HCEC 1CT (cell line): ENCODE results near the gene OBSCN.

Experiments used
- DNase-seq: peaks from one replicate; pipeline ENCODE4 v3.0.0-alpha.2; 2017

The OBSCN gene

DNA sequence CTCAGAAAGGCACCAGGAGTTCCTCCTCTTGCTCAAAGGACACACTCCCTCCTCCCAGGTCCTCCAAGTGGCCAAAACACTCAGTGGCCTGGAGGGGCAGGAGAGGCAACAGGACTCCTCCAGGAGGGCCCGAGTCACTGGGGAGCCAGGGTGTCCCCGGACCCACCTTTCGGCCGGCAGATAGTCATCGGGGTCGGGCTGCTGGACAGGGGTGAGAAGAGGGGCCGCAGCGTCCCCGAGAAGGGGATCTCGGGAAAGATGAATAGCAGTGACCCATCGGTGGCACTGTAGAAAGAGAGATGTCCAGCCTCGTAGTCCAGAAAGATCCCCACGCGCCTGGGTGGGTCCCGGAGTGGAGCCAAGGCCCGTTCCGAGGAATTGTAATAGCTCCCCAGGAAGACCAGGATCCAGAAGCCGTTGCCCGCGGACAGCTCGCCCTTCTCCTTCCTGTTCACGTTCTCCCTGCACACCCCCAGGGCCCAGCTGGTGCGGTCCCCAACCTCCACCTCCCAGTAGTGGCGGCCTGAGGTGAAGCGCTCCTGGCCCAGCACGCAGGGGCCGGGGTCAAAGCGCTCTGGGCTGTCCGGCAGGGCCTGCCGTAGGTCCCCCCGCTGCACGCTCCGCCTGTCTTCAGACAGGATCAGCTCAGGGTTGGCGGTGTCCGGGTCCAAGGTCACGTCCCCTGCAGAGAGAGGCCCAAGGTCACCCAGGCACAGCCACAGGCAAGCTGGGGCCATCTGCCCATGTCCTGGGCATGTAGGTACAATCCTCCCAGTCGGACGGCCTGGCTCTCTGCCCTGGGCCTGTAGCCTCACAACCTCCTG is 186.9 kb downstream of the OBSCN start:
- DNase-seq = no peak

DNA sequence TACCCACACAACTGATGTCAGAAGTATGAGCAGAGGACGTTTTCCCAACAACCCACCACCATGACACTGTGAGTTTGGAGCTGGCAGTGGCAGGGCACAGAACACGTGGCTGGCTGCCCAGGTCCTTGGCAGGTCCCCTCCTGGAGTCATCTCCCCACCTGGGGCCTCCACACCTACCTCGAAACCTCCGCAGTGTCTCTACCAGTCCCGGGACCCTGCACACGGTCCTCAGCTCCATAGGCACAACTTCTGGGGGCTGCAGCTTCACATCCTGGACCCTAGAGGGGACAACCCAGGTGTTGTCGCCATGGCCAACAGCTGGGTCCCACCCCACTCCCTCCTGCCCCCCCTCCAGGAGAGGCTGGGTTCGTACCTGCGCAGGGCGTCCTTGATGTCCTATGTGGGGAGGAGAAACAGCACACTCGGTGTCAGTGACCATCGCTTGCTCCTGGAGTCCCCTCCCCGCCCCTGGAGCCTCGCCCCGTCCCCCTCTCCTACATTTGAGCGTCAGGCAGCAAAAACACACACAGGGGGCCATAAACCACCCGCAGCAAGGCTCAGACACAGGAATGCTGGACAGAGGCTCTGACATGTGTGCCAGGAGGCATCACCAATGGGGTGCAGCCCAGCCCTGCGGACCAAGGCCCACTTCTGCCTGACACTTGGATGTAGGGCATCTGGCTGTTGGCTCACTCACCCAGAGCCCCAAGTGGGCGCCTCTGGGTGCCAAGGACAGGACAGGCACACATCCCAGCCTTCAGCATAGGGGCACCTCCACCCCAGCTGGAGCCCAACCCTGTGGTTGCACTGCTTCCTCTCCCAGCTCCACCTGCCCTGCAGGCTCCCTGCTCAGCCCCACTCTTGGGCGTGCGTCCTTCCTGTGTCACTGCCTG is 189.2 kb downstream of the OBSCN start:
- no peak for DNase-seq

GRCh38 chr1:228397966-228398365 is 190.1 kb downstream of the OBSCN start:
- no peak for DNase-seq

DNA sequence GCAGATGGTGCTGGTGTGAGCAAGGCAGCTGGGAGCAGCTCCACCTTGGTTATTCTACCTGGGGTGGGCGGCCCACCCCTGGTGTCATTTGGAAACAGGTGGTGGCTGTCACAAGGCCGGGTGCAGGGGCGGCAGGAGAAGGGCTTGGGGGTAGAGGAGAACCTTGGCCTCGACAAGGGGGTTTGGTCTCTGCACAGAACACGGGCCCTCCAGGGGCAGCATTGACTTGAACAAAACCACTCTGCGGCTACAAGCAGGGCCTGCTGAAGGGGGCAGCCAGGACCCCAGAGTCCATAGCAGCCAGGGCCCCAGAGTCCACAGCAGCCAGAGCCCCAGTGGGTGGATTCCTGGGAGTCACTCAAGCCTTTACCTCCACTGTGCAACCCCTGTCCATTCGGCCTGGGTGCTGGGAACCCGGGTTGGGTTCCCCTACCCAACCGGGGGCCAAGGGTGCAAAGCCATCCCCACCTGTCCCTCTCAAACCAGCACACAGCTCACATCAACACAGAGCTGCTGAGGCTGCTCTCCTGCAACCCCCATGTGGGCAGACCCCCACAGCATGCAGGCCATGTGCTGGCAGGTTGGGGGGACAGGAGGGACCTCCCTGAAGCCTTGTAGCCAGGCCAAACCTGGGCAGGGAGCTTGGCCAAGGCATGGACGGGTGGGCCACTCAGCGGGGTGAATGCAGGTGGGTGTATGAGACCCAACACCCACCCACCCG is 191.1 kb downstream of the OBSCN start:
- DNase-seq = no peak

GRCh38 chr1:228399531-228400236 is 191.8 kb downstream of the OBSCN start:
- DNase-seq = no peak

- no peak for DNase-seq
These were observed 192.4 kb downstream of the OBSCN start for GRCh38 chr1:228400237-228400651.

DNA sequence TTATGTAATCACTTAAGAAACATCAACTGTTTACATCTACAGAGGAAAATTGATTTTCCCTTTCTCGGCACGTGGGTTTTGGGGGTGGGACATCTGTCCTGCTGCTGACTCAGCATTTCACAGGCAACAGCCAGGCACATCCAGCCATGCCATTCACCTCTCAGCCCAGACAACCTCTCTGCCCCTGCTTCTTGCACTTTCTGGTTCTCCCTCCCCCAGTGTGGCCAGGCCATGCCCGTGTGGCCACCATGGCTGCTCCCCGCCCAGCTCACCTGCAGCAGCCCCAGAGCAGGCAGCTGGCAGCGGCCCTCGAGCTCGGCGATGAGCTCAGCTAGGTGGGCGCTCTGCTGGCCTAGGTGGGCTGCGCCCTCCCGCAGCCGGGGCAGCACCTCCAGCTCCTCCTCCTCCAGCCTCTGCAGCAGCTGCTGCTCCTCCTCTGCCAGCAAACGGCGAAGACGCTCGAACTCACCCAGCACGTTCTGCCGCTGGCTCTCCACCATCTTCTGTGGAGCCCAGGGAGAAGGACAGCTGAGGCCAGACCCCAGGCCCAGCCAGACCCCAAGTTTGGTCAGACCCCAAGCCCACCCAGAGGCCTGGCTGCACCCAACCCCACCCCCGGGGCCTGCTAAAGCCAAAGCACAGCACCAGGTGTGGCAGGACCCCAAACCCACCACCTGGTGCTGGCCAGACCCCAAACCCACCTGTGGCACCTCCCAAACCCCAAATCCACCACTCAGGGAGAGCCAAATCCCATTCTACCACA is 193.0 kb downstream of the OBSCN start:
- DNase-seq = no peak

DNA sequence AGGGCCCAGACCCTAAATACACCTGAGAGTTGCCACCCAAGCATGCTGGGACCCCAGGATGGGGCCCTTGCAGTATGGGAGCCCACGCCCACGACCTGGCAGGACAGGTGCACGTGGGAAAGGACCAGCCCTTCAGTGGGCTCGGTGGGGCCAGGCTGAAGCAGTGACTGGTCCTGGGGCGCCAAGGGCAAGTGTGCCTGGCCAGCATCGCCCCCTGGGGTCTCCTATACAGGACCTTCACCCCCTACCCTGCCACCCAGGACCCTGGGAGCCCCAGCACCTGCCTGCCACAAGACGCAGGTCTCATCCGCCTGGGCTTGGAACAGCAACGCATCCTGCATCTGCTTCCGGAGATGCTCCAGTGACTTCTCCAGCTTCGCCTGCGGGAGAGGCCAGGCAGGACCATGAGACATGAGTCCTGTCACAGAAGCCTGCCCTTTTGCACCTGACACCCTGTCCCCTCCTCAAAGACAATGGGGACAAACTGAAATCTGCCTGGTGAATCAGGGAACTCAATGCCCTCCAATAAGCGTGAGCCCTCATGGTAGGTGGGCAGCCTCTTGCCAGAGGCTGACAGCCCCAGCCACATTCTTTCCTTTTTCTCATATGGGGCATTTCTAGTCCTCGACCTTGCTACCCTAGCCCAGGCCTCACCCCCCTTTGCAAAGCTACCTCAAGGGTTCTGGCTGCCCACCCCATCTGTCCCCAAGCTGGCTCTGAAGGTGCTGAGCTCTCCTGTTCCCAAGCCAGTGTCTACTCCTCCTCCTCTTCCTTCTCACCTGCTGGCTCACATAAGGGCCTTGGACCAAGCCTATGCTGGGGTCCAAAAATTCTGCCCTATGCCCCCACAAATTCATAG is 194.2 kb downstream of the OBSCN start:
- no peak for DNase-seq

DNA sequence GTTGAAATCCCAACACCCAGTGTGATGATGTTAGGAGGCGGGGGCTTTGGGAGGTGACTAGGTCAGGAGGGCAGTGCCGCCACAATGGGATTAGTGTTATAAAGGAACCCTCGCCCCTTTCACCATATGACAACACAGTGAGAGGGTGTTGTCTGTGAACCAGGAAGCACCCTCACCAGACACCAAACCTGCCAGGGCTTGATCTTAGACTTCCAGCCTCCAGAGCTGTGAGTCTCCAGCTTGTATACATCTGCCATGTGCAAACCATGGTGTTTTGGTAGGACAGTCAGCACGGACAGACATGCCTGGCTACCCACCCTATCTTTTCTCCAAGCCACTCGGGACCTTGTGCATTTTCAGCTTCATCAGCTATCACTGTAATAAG is 194.8 kb downstream of the OBSCN start:
- no peak for DNase-seq

GRCh38 chr1:228403231-228403631 is 195.4 kb downstream of the OBSCN start:
- DNase-seq = no peak

DNA sequence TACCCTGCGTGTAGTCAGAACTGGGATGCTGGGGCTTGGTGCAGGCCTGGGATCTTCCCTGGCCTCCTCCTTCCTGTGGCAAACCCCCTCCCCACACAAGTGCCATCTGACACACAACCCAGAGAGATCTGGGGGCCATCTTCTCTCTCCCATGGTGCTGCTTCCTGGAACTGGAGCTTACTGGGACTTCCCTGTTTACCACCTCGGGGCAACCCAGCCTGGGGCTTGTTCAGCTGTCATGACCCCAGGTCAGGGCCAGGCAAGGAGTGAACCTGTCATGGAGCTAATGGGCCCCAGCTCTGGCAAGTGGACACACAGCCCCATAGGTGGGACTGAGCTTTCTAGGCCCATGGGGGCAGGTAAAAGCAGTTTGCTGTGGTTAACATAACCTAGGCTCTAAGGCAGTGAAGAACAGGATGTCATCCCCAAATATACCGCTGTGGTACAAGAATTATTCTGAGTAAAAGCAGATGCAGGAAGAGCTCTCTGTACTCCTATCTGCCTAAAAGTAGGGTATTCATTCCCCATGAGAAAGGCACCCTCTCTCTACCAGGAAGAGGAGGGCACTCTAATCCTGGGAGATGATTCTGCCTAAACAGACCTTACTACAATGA is 196.4 kb downstream of the OBSCN start:
- no peak for DNase-seq

DNA sequence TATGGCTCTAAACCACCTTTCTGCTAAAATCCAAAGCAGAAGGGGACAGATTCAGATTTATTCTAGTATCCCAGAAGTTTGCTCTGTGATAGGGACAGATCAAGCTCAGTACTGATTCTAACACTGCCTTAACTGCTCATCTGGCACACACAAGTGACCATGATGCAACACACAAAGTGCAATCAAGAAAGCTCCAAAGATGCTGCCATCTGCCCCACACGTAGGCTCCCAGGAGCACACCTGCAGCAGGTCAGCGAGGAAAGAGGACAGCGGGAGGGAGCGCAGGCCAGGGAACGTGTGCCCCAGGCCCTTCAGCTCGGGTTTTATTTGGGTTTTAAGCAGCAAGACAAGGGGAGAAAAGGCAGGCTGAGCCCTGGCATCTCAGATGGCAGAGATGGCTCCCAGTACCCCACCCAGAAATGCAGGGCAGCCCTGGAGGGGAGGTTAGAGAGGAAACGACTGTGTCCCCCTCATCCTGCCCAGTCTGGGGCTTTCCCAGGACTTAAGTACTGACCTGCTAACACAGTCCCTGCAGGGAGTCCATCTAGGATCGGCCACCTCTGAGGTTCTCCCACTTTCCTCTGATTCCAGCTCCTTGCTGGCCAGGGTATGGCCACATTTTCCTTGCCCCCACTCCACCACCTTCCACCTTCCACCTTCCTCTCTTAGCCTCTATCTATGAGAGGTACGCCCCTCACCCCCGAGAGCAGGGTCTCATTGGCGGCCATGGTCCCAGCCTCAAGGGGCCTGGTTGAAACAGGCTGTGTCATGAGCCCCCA is 197.5 kb downstream of the OBSCN start:
- no peak for DNase-seq

- DNase-seq = no peak
These were observed 198.1 kb downstream of the OBSCN start for GRCh38 chr1:228405979-228406228.

GRCh38 chr1:228407106-228408040 is 199.5 kb downstream of the OBSCN start:
- DNase-seq = no peak

- no peak for DNase-seq
These were observed 200.4 kb downstream of the OBSCN start for GRCh38 chr1:228408041-228408868.

GRCh38 chr1:228408869-228409805 is 201.3 kb downstream of the OBSCN start:
- DNase-seq = no peak

DNA sequence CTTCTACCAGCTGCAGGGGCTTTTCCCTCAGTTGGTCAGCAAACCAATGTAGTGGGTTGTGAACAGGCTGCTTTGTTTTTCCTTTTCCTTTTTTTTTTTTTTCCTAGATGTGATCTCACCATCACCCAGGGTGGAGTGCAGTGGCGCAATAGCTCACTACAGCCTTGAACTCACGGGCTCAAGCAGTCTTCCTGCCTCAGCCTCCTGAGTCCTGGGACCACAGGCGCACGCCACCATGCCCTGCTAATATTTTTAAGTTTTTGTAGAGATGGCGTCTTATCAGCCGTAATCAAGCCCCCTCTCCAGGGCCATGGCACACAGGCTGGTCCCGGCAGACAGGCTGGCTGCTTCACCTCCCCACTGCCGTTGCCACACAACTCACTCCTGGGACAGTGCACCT is 202.2 kb downstream of the OBSCN start:
- peak; percentile 26 for DNase-seq
